ENCODE data around the gene CHST13. TPM values are rescaled to one million over a fixed set of nuclear protein-coding genes. Genes with fewer than 3 reads are reported as not detected.

CHST13 gene
- total RNA-seq, 1 experiment from 2014 or later, result 1.3 TPM

- no peak overlapping the region for H3K27ac Mint-ChIP-seq (ENCODE audit: unreplicated experiment)
- no TSS peak for BruUV-seq (replicated peaks)
- H3K36me3 Mint-ChIP-seq (ENCODE audit: insufficient read depth, unreplicated experiment), result no peaks in the 10 kb centered on the region
- intact Hi-C loops (cut with micrococcal nuclease; ENCODE audit: unreplicated experiment), result no loop called here
- no peak for DNase-seq
- H3K4me3 Mint-ChIP-seq (ENCODE audit: low read depth, unreplicated experiment), result no peak overlapping the region
- H3K27me3 Mint-ChIP-seq (ENCODE audit: unreplicated experiment), result peaks cover 64% of the 10 kb centered on the region
- TF ChIP-seq CTCF (IDR thresholded peaks at IDR 0.05; ENCODE audit: unreplicated experiment), result no peak
- H3K9me3 Mint-ChIP-seq (ENCODE audit: low read depth, unreplicated experiment), result no peaks in the 10 kb centered on the region
- H3K4me1 Mint-ChIP-seq (ENCODE audit: low read depth, unreplicated experiment), result no peaks in the 10 kb centered on the region
- CTCF ChIA-PET, result interaction anchor here (0.6 kb wide), 1 partner anchor 638 kb away, joined by 5 read pairs; no protein-coding TSS in a partner anchor
These were observed 24.9 kb downstream of the CHST13 start for GRCh38 chr3:126548556-126549466.

GRCh38 chr3:126549861-126550487 is 26.0 kb downstream of the CHST13 start:
- no peak for DNase-seq
- TF ChIP-seq CTCF (IDR thresholded peaks at IDR 0.05; ENCODE audit: unreplicated experiment), result no peak
- peaks cover 61% of the 10 kb centered on the region for H3K27me3 Mint-ChIP-seq (ENCODE audit: unreplicated experiment)
- H3K4me3 Mint-ChIP-seq (ENCODE audit: low read depth, unreplicated experiment), result no peak overlapping the region
- no peaks in the 10 kb centered on the region for H3K4me1 Mint-ChIP-seq (ENCODE audit: low read depth, unreplicated experiment)
- BruUV-seq (replicated peaks), result no TSS peak
- H3K27ac Mint-ChIP-seq (ENCODE audit: unreplicated experiment), result no peak overlapping the region
- CTCF ChIA-PET, result no interaction called here
- intact Hi-C loops (cut with micrococcal nuclease; ENCODE audit: unreplicated experiment), result no loop called here
- H3K9me3 Mint-ChIP-seq (ENCODE audit: low read depth, unreplicated experiment), result no peaks in the 10 kb centered on the region
- H3K36me3 Mint-ChIP-seq (ENCODE audit: insufficient read depth, unreplicated experiment), result no peaks in the 10 kb centered on the region

GRCh38 chr3:126550488-126551051 is 26.6 kb downstream of the CHST13 start:
- CTCF ChIA-PET, result no interaction called here
- no peak overlapping the region for H3K27ac Mint-ChIP-seq (ENCODE audit: unreplicated experiment)
- H3K4me3 Mint-ChIP-seq (ENCODE audit: low read depth, unreplicated experiment), result no peak overlapping the region

More at GRCh38 chr3:126550488-126551051, 26.6 kb downstream of the CHST13 start:
- H3K9me3 Mint-ChIP-seq (ENCODE audit: low read depth, unreplicated experiment), result no peaks in the 10 kb centered on the region
- no peak for DNase-seq
- H3K36me3 Mint-ChIP-seq (ENCODE audit: insufficient read depth, unreplicated experiment), result no peaks in the 10 kb centered on the region
- BruUV-seq (replicated peaks), result no TSS peak
- H3K4me1 Mint-ChIP-seq (ENCODE audit: low read depth, unreplicated experiment), result no peaks in the 10 kb centered on the region
- TF ChIP-seq CTCF (IDR thresholded peaks at IDR 0.05; ENCODE audit: unreplicated experiment), result no peak
- intact Hi-C loops (cut with micrococcal nuclease; ENCODE audit: unreplicated experiment), result no loop called here
- H3K27me3 Mint-ChIP-seq (ENCODE audit: unreplicated experiment), result peaks cover 61% of the 10 kb centered on the region

All from Calu3 (cell line).